Head of caudate nucleus (tissue), 42 donors: ENCODE data around the gene ZNF415.
A peak's percentile ranks its signal among the peaks of the same experiment; 100 is the strongest.
"Not testable (repeated sequence)": the region's sequence is repeated elsewhere in the genome, so short reads cannot be mapped to it uniquely, and the experiment has no call there.

Experiments used
- DNase-seq, 42 donors: peaks; one replicate each; pipeline versions ENCODE4 v3.0.0 to v3.0.0-alpha.2; 2020 to 2021; ENCODE audit warnings: mixed read lengths in 7 of 42
- intact Hi-C: fragments of 100-400 bp; cut with DNase I; formaldehyde crosslinking; loops from one replicate; pipeline ENCODE4 v1.15.0; 2022

Gene ZNF415

GRCh38 chr19:53109527-53109926 is 23.2 kb downstream of the ZNF415 start:
- DNase-seq, result no peak
- intact Hi-C loops, result no loop called here

GRCh38 chr19:53103234-53104203 is 29.2 kb downstream of the ZNF415 start, which contains the start of gene ZNF160:
ZNF160 (minus strand) TSS chr19:53103422; CDS start chr19:53086276, 17,146 bp downstream.
- intact Hi-C loops, result no loop called here
- peak; percentile 95 to 99 (median 99) for DNase-seq

DNA sequence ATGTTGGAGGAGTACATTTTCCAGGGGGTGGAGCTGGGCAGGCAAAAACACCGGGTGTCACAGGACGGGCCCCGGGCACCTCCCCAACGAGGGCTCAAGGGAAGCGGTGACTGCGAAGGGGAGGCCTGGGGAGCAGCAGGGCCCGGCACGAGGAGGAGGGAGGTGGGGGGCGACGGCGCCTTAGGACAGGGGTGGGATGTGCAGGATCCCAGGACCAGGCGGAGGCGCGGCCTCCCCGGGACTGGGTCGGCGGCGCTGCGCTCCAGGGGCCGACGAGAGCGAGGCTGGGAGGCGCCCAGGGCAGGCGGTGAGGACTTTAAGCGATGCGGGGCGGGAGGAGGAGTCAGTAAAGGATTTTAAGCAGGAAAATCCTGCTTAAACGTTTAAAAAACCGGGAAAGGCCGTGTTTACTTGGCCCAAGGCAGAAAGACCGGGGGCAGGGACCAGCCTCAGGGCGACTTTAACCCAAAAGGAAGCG is 29.9 kb downstream of the ZNF415 start:
- peak in 29 of 42 donors; percentile 8 to 58 (median 36) for DNase-seq
- intact Hi-C loops, result no loop called here

- intact Hi-C loops, result no loop called here
- peak in 6 of 42 donors; percentile 5 to 43 (median 14) for DNase-seq
These were observed 30.4 kb downstream of the ZNF415 start for GRCh38 chr19:53102206-53102755.

- intact Hi-C loops, result no loop called here
- no peak for DNase-seq
These were observed 31.2 kb downstream of the ZNF415 start for GRCh38 chr19:53101518-53101917.

- DNase-seq, intact Hi-C loops: not testable (repeated sequence)
These were observed 34.1 kb downstream of the ZNF415 start for GRCh38 chr19:53098570-53098969.

DNA sequence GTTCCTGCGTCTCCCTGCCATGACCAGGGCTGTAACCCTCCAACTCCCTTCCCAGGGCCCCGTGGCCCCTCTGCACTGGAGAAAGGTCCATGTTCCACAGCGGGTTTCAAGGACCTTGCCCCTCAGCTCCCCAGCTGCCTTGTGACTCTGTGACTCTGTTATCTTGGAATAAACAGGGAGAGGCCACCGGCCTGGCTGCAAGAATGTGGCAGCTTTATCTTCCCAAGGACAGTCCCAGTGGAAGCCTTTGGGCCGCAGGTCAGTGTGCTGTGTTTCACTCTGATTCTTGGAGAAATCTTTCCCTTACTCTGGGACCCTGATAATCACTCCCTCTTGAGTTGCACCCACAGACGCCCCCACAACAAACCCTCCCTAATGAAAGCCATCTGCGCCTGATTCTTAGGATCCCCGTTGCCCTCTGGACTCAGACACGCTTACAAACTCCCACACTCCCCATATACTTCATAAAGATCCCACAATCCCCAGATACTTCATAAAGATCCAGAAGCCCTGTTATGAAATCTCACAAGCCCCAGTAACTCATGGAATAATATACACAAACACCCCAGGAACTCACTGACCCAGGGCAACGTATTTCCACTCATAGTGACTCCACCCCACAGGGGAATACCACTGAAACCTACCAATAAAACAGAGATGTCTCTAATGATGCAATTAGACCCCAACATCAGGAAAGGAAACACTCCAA is 35.6 kb downstream of the ZNF415 start:
- intact Hi-C loops, DNase-seq: not testable (repeated sequence)

- DNase-seq, intact Hi-C loops: not testable (repeated sequence)
These were observed 36.1 kb downstream of the ZNF415 start for GRCh38 chr19:53096579-53096978.

- no peak for DNase-seq
- intact Hi-C loops, result no loop called here
These were observed 37.7 kb downstream of the ZNF415 start for GRCh38 chr19:53094754-53095575.

DNA sequence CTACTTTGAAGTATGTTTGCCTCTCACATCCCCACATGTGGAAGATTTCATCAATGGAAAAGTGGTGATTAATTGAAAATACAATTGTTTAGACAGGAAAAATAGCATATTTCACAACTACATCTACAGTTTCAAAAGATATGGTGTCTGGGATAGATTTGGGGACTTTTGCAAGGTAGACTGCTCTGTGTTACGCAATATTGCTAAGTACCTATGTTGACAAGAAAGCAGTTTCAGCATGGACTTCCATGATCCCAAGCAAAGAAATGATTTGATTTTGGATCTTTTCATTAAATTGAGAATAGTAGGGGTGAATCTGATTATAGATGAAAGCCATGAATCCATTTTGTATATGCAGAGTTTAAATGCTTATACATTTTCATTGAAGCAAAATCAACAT is 40.0 kb downstream of the ZNF415 start:
- intact Hi-C loops, result no loop called here
- no peak for DNase-seq

DNA sequence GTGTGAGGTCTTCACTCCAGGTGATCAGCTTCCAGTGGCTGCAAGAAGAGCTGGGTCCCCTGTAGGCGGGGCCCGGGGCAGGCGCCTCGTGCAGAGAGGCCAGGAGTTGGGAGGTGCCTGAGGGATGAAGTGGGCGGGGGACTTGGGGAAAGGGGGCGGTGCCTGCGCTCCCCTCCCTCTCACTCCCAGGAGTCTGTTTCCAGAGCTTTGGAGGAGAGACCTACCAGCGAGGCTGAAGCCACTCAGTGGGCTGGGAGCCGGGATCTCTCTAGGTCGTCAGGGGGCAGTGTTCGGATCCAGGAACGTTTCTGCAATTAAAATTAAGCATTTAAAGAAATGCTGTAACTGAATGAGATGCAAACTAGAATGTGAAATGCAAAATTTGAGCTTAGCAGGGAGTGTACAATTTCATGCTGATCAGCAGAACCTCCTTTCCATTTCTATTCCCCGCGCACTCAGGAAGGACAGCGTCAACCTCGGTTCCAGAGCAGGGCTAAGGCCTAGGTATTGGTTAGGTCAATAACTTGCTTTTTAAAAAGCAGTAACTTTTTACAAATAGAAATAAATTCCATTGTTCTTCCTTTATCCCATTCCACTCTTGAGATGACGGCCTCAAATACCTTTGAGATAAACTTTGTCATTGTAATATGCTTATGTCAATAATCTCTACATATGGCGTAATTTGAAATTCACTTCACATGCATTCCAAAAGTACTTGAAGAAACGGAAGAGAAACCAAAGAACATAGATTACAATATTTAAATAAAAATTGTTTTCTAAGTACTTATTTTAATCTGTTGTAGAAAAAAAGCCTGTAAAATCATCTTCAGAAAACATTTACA is 41.1 kb downstream of the ZNF415 start:
- no peak for DNase-seq
- intact Hi-C loops, result no loop called here

- no peak for DNase-seq
- intact Hi-C loops, result no loop called here
These were observed 44.6 kb downstream of the ZNF415 start for GRCh38 chr19:53088091-53088490.

- peak in 41 of 42 donors; percentile 5 to 77 (median 45) for DNase-seq
- intact Hi-C loops, result no loop called here
These were observed 45.8 kb downstream of the ZNF415 start for GRCh38 chr19:53086949-53087348.

DNA sequence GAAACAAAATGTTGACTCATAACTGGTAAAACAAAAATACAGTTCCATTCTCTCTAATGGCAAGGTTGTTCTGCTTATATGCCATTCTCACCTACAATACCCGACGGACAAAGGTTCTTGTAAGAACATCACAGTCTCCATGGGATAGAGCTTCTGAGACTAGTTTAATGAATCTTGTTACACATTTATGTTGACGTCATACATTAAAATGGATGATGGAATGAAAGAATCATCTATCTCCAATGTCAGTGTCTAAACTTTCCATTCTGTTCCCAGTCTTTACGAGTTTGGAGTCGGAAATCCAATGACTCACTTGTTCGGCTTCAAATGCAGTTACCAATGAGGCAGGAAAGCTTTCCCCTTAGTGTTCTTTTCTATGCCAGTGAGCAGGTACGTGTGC is 47.2 kb downstream of the ZNF415 start:
- intact Hi-C loops, result no loop called here
- DNase-seq, result no peak

GRCh38 chr19:53082929-53083328 is 49.8 kb downstream of the ZNF415 start:
- no peak for DNase-seq
- intact Hi-C loops, result no loop called here

GRCh38 chr19:53079313-53079924 is 53.3 kb downstream of the ZNF415 start:
- DNase-seq, result no peak
- intact Hi-C loops, result loop anchor here (10.0 kb wide), 1 partner anchor 55 kb away; the partner anchor contains the start of gene ZNF415

DNA sequence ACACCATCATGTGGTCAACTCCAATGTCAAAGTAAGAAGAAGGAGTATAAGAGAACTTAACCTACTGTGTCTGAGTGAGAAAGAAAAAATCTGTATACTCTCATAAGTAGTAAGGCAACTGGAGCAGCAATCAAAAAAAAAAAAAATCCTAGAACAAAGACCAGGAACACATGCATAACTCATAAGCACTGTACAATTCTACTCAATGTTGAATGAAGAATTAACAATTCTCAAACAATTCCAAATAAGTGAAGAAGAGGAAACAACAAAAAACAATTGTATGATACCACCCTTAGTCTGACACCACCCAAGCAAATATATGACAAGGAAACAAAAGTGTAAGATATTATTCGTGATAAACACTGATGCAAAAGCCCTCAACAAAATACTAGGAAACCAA is 54.0 kb downstream of the ZNF415 start:
- no peak for DNase-seq
- intact Hi-C loops, result loop anchor here (10.0 kb wide), 1 partner anchor 56 kb away; the partner anchor contains the start of gene ZNF415
